NCI-H446 treated with DMSO at 0.1 percent for 48 hours (cell line): ENCODE measurements around the gene GCGR.

Source experiments
- DNase-seq: peaks from one replicate; lab custom pipeline; 2025; lab: John Stamatoyannopoulos, UW

Gene GCGR

GRCh38 chr17:81803728-81804558 lies at the start of gene GCGR:
GCGR (plus strand) TSS chr17:81804150; CDS start chr17:81809019, 4,869 bp downstream.
- no peak for DNase-seq

DNA sequence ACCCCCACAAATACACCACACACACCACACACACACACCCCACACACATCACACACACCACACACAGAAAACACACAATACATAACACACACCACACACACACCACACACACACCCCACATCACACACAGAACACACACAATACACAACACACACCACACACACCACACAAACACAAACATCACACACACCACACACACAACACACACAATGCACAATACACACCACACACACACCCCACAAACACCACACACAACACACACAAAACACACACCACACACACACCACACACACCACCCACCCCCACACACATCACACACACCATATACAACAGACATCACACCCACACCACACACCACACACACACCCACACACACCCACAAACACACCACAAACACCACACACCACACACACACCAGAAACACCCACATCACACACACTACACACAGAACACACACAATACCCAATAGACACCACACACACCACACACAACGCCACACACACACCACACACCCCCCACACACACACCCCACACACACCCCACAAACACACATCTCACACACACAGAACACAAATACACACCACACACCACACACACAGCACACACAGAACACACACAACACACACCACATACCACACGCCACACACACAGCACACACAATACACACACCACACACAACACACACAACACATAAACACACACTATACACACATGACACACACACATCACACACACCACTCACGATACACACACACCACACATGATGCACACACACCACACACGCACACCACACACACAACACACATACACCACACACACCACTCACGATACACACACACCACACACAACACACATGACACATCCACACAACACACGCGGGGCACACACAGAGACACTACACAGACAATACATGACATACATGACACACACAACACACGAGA lies 11.0 kb upstream of the GCGR start:
- DNase-seq, result no peak

- no peak for DNase-seq
Measured at GRCh38 chr17:81794074-81794476, 9.9 kb upstream of the GCGR start.

DNA sequence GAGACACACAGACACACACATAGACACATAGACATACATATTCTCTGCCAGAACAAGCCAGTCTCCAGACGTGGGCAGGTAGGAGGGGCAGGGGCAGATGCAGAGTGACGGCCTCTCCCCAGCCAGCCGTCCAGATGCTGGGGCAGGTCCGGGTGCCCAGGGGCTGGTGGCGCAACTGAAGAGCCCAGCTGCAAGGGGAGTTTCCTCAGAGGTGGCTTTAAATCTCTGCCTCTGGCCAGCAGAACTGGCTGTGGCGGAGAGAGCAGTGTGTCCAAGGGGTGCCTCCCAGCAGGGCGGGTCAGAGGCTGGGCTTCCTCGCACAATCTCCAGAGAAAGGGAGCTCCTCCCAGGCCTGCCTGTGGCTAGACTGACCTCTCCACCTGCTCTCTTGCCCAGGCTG lies 9.4 kb upstream of the GCGR start:
- no peak for DNase-seq

DNA sequence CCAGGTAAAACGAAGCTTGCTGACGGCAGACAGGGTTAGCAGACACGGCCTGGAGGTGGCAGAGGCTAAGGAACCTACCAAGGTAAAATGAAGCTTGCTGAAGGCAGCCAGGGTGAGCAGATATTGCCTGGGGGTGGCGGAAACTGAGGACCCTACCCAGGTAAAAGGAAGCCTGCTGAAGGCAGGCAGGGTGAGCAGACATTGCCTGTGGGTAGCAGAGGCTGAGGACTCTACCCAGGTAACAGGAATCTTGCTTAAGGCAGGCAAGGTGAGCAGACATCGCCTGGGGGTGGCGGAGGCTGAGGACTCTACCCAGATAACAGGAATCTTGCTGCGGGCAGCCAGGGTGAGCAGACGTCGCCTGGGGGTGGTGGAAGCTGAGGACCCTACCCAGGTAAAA lies 2.6 kb upstream of the GCGR start:
- no peak for DNase-seq

DNA sequence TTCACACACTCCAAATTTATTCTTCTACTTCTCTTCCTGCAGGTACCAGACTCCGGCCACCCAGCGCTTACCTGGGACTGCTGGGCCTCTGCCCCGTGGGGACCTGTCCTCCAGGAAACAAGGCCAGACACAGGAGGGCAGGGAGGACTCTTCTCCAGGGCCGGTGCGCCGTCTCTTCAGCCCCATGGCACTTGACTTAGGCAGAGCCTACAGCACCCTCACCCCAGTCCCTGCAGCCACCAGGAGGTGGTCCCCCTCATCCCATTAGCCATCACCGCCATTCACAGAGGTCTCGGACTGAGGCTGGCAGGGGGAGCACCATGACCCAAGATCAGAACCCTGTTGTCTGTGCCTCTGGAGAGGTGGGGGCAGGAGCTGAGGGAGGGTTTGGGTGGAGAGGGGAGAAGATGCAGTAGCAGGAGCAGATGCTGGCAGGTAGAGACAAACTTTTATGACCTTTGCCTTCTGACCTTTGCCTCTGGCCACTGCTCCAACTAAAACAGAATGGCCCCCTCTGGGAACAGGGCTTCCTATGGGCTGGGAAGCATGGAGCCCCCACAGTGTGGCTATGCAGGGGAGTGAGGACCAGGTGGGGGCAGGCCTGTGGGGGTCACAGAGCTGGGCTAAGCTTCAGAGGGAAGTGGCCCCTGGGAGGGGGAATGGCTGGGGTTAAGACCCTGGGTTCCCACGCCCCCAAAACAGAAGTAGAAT lies 1.7 kb upstream of the GCGR start:
- DNase-seq, result no peak

GRCh38 chr17:81802856-81803643 lies 900 bp upstream of the GCGR start:
- DNase-seq, result no peak

- DNase-seq, result no peak
Measured at GRCh38 chr17:81804559-81805399, 829 bp downstream of the GCGR start.

DNA sequence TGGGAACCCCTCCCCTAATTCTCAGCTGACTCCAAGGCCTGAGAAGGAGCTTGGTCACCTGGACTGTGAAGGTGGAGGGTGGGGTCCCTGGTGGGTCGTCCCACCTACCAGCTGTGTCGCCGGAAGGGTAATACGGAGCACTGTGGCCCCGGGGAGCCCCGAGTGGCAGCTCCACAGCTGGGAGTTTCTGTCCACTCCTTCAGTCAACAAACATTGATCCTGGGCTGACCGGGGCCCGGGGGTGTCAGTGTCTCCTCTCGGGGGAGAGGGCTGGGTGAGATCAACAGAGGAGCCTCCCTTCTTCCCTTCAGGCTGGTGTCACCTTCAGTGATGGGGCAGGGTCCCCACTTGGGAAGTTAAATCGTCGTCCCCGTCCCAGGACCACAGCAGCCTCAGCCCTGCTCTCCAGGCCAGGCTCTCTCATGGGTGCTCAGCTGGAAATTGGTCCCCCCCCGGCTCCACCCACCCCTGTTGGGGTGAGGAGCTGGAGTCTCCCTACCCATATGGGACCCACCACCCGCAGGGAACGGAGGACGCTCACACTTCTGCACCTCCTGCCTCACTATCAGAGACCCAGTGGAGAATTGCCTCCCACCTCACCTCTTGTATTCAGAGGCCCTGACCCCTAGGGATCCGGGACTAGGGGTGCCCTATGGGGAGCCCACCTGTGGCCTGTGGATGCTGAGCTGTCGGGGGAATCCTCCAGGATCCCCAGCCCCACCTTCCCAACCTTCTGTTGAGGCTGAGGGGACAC lies 1.9 kb downstream of the GCGR start:
- no peak for DNase-seq

GRCh38 chr17:81806461-81807209 lies 2.7 kb downstream of the GCGR start:
- no peak for DNase-seq

DNA sequence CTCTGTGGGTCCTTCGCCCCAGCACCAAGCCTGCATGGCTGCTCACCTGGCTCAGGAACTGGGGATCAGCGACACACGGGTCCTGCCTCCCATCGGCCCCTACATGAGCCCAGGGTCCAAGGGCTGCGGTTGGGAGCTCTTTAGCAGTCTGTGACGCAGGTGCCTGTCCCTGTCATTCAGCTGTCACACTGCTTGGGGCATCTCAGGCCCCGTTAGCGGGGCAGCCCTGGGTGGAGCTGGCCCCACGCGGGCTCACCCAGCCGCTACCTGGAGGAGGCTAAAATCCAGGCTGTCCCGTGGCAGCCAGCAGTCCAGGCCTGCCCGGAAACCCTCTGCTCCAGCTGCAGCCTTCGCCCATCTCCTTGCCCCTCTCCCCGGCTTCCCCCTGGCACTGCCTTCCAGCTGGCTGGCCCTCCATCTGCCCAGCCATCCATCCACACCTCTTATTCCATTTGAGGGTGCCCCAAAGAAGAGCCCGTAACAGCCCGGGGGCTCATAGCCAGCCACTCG lies 3.3 kb downstream of the GCGR start:
- no peak for DNase-seq

GRCh38 chr17:81807839-81808238 lies 3.9 kb downstream of the GCGR start:
- no peak for DNase-seq

DNA sequence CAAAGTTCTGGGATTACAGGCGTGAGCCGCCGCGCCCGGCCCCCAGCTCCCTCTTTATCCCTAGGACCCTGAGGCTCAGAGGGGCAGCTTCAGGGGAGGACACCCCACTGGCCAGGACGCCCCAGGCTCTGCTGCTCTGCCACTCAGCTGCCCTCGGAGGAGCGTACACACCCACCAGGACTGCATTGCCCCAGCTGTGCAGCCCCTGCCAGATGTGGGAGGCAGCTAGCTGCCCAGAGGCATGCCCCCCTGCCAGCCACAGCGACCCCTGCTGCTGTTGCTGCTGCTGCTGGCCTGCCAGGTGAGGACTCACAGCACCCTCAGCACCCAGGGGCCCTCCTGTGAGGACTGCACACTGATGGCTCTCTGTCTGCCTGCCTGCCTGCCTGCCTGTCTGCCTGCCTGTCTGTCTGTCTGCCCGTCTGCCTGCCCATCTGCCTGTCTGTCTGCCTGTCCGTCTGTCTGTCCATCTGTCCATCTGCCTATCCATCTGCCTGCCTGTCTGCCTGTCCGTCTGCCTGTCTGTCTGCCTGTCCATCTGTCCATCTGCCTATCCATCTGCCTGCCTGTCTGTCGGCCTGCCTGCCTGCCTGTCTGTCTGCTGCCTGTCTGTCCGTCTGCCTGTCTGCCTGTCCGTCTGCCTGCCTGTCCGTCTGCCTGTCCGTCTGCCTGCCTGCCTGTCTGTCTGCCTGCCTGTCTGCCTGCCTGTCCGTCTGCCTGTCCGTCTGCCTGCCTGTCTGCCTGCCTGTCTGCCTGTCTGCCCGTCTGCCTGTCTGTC lies 5.0 kb downstream of the GCGR start:
- DNase-seq, result no peak

DNA sequence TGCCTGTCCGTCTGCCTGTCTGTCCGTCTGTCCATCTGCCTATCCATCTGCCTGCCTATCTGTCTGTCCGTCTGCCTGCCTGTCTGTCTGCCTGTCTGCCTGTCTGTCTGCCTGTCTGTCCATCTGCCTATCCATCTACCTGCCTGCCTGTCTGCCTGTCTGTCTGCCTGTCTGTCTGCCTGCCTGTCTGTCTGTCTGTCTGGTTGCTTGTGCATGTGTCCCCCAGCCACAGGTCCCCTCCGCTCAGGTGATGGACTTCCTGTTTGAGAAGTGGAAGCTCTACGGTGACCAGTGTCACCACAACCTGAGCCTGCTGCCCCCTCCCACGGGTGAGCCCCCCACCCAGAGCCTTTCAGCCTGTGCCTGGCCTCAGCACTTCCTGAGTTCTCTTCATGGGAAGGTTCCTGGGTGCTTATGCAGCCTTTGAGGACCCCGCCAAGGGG lies 5.6 kb downstream of the GCGR start:
- no peak for DNase-seq

- DNase-seq, result no peak
Measured at GRCh38 chr17:81810476-81810875, 6.5 kb downstream of the GCGR start.

- no peak for DNase-seq
Measured at GRCh38 chr17:81810892-81811704, 7.1 kb downstream of the GCGR start.
